Measurements from ENCODE around the gene TBC1D19.

The TBC1D19 gene

DNA sequence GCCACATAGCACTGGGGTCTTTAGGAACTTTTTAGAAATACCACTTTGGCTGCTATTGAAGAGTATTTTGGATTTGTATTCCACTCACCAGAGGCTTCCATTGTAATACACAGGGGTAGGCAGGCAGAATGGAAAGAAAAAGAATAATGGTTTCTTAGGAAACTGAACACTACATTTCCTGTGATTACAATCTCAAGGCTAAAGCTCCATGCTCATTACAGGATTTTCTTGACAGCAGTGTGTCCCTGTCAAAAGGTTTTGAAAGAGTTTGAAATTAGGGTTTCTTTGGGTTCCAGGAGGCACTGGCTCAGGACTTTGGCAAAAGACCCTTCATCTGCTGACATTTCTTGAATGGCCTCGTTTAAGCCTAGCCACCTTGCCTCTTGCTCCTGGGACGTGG, 201.9 kb downstream of the TBC1D19 start:
- H3K9me3 Mint-ChIP-seq = no peaks in the 10 kb centered on the region
- no peak overlapping the region for H3K27ac Mint-ChIP-seq
- no peak overlapping the region for H3K4me3 Mint-ChIP-seq
- H3K27me3 Mint-ChIP-seq = peaks cover 3% of the 10 kb centered on the region
- ATAC-seq = no peak
- peaks cover 24% of the 10 kb centered on the region for H3K4me1 Mint-ChIP-seq
- peaks cover 5% of the 10 kb centered on the region for H3K36me3 Mint-ChIP-seq

DNA sequence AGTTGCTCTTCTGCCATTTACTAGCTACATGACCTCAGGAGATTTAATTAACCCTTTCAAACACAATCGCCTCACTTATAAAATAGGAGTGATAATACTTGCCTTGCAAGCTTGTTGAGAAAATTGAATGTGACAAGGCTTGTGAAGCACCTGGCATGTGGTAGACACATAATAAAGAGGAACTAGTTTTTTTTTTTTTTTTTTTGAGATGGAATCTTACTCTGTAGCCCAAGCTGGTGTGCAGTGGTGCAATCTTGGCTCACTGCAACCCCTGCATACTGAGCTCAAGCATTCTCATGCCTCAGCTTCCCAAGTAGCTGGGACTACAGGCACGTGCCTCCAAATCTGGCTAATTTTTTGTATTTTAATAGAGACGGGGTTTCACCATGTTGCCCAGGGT, 203.0 kb downstream of the TBC1D19 start:
- no peak overlapping the region for H3K4me3 Mint-ChIP-seq
- peaks cover 5% of the 10 kb centered on the region for H3K36me3 Mint-ChIP-seq
- H3K27ac Mint-ChIP-seq = no peak overlapping the region
- H3K9me3 Mint-ChIP-seq = no peaks in the 10 kb centered on the region
- peaks cover 13% of the 10 kb centered on the region for H3K27me3 Mint-ChIP-seq
- H3K4me1 Mint-ChIP-seq = peaks cover 24% of the 10 kb centered on the region
- peak; percentile 79 for ATAC-seq

DNA sequence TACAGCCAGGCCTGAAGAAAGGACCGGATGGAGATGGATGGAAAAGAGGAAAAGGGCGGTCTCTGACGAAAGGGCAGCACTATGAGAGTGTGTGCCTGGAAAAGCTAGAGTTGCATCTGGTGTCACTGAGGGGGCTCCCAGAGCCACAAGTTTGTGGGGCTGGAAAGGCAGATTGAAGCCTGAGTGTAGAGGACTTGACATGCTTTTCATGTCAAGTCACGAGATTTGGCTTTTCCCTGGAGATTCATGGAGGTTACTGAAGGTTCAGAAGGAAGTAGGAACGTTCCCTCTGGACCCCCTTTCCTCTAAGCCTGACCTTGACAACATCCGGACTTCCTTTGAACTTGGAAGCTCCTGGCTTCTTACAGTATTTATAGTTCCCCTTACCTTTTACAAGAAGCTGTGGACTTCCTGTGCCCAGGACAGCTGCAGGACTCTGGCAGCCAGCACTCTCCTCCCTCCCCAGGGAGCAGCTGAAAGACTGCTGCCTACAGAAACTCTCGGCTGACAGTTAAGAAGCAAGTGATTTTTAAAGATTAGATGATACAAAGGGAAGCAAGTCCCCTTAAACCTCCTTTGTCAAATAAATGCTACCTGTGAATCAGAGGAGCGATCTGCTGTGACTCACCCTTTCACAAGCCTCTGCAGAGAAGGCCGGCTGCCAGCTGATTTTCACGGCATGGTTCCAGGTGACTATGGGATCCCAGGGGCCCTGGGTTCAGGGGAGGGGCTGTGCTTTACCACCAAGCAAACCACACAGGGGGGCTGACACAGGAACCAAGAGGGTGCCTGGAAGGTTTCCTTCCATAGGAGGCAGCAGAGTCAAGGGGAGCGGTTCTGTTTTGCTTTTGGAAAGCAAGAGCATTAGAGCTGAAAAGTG, 203.8 kb downstream of the TBC1D19 start:
- peaks cover 24% of the 10 kb centered on the region for H3K4me1 Mint-ChIP-seq
- ATAC-seq = peak; percentile 43
- H3K9me3 Mint-ChIP-seq = no peaks in the 10 kb centered on the region
- peaks cover 13% of the 10 kb centered on the region for H3K27me3 Mint-ChIP-seq
- H3K4me3 Mint-ChIP-seq = no peak overlapping the region
- H3K27ac Mint-ChIP-seq = no peak overlapping the region
- H3K36me3 Mint-ChIP-seq = peaks cover 5% of the 10 kb centered on the region

DNA sequence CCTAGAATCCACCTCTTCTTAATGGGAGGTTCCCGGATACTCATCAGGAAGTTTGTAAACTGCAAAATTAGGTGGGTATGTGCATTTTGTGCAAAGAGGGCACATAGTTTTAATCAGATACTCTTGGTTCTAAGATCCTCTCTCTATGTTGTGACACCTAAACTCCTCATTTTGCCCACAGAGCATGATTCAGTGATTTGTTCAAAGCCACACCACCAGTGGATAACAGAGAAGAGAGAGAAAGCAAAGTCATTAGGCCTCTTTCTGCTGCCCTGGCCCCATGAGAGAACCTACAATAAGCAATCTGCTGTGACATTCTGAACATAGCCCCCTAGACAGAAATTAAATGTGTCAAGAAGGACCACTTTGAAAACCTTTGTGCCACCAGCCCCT, 204.5 kb downstream of the TBC1D19 start:
- no peak for ATAC-seq
- Mint-ChIP-seq H3K4me1 (peaks cover 24% of the 10 kb centered on the region), H3K27ac (no peak overlapping the region), H3K36me3 (peaks cover 5% of the 10 kb centered on the region), H3K27me3 (peaks cover 13% of the 10 kb centered on the region), H3K4me3 (no peak overlapping the region), H3K9me3 (no peaks in the 10 kb centered on the region)

DNA sequence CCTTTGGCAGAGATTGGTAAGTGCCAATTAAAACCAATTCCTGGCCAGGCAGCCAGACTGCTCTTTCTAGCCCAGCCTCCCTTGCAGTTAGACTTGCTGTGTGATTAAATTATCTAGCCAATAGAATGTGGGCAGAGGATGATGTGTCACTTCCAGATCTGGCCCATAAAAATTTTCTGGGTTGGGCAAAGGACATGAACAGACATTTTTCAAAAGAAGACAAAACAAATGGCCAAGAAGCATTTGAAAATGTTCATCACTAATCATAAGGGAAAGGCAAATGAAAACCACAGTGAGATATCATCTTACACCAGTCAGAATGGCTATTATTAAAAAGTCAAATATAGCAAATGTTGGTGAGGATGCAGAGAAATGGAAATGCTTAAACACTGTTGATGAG, 205.3 kb downstream of the TBC1D19 start:
- ATAC-seq = no peak
- peaks cover 5% of the 10 kb centered on the region for H3K36me3 Mint-ChIP-seq
- H3K27ac Mint-ChIP-seq = no peak overlapping the region
- H3K27me3 Mint-ChIP-seq = peaks cover 13% of the 10 kb centered on the region
- no peak overlapping the region for H3K4me3 Mint-ChIP-seq
- H3K4me1 Mint-ChIP-seq = peaks cover 24% of the 10 kb centered on the region
- no peaks in the 10 kb centered on the region for H3K9me3 Mint-ChIP-seq

DNA sequence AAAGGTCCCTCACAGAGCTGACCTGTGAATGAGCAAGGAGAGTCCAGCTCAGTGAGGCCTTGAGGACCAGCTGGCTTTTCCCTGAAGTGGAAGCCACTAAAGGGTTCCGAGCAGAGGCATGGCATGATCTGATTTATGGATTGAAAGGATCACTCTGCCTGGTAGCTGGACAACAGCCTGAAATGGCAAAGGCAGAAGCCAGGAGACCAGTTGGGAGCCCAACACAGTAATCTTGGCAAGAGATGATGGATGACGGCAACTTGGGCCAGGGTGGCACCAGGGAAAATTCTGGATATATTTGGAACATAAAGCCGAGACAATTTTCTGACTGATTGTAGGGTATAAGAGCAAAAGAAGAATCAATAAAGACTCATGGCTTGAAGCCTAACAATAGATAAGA, 207.5 kb downstream of the TBC1D19 start:
- H3K27me3 Mint-ChIP-seq = peaks cover 13% of the 10 kb centered on the region
- H3K9me3 Mint-ChIP-seq = no peaks in the 10 kb centered on the region
- ATAC-seq = no peak
- H3K36me3 Mint-ChIP-seq = peaks cover 5% of the 10 kb centered on the region
- H3K4me3 Mint-ChIP-seq = no peak overlapping the region
- no peak overlapping the region for H3K27ac Mint-ChIP-seq
- peaks cover 19% of the 10 kb centered on the region for H3K4me1 Mint-ChIP-seq

DNA sequence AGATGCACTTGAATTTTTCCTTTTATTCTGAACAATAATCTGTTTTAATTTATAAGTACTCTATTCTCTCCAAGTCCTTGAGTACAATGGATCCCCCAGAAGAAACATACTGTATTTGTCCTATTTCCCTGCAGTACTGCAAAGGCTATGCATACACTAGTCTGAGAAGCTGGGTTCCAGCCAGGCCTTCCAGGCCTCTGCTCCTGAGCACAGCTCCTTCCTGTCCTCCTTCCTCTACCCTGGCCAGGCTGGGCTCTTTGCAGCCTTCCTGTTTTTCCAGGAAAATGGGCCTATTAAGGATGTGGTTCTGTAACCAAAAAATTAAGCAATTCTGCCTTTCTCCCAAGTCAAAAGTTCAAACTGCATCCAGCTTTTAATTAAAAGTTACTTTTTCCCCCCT, 208.8 kb downstream of the TBC1D19 start:
- no peak overlapping the region for H3K27ac Mint-ChIP-seq
- no peak for ATAC-seq

DNA sequence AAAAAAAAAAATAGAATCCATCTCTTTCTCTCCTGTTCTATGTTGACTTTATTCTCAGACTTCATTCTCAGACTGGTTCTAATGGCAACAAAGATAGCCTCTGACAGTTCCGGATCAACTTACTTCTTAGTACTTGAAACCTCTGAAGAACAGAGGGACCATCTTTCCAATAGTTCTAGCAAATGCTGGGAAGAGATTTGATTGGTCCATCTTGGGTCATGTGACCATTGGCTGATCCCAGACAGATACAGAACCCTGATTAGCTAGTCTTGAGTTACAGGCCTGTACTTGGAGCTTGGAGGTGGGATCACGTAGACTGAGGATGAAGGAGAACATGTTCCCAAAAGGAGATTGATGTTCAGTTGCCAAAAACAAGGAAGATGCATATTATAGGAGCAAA, 209.9 kb downstream of the TBC1D19 start:
- Mint-ChIP-seq H3K4me3 (no peak overlapping the region), H3K36me3 (peaks cover 9% of the 10 kb centered on the region), H3K4me1 (no peaks in the 10 kb centered on the region), H3K27ac (no peak overlapping the region), H3K9me3 (peaks cover 10% of the 10 kb centered on the region), H3K27me3 (peaks cover 13% of the 10 kb centered on the region)
- ATAC-seq = no peak

More for the DNA sequence above, 208.8 kb downstream of the TBC1D19 start:
- H3K36me3 Mint-ChIP-seq = peaks cover 5% of the 10 kb centered on the region
- H3K27me3 Mint-ChIP-seq = peaks cover 13% of the 10 kb centered on the region
- peaks cover 3% of the 10 kb centered on the region for H3K9me3 Mint-ChIP-seq
- no peak overlapping the region for H3K4me3 Mint-ChIP-seq
- peaks cover 6% of the 10 kb centered on the region for H3K4me1 Mint-ChIP-seq

DNA sequence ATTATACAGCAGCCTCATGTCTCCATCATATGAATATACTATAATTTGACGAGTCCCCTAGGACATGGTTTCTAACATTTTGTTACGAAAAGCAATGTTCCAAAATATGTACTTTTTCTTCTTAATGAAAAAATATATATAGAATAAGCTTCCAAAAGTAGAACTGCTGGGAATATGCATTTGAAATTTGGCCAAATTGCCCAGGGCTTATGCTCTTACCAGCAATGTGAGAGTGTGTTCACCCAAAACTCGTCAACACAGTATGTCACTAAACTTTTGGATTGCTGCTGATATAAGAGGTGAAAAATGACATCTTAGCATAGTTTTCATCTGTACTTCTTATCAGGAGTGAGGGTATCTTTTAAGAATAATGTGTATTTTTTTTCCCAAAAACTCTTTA, 212.2 kb downstream of the TBC1D19 start:
- Mint-ChIP-seq H3K4me3 (no peak overlapping the region), H3K36me3 (peaks cover 5% of the 10 kb centered on the region)
- no peak for ATAC-seq

DNA sequence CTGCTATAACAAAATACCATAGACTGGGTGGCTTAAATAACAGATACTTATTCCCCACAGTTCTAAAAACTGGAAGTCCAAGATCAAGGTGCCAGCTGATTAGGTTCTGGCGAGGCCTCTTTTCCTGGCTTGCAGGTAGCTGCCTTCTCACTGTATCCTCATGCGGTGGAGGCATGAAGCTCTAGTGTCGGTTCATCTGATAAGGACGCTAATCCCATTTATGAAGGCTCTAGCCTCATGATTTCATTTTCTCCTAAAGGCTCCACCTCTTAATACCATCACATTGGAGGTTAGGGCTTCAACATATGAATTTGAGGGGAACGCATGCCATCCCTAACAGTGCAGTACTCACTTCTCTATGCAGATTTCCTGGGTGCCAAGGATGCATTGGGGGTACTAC, 218.9 kb downstream of the TBC1D19 start:
- no peak for ATAC-seq
- H3K27me3 Mint-ChIP-seq = no peaks in the 10 kb centered on the region
- H3K4me1 Mint-ChIP-seq = peaks cover 24% of the 10 kb centered on the region
- no peak overlapping the region for H3K4me3 Mint-ChIP-seq
- peaks cover 5% of the 10 kb centered on the region for H3K36me3 Mint-ChIP-seq
- peaks cover 7% of the 10 kb centered on the region for H3K9me3 Mint-ChIP-seq
- no peak overlapping the region for H3K27ac Mint-ChIP-seq

More for the DNA sequence above, 212.2 kb downstream of the TBC1D19 start:
- H3K4me1 Mint-ChIP-seq = no peaks in the 10 kb centered on the region
- H3K27me3 Mint-ChIP-seq = peaks cover 8% of the 10 kb centered on the region
- no peak overlapping the region for H3K27ac Mint-ChIP-seq
- H3K9me3 Mint-ChIP-seq = peaks cover 10% of the 10 kb centered on the region

DNA sequence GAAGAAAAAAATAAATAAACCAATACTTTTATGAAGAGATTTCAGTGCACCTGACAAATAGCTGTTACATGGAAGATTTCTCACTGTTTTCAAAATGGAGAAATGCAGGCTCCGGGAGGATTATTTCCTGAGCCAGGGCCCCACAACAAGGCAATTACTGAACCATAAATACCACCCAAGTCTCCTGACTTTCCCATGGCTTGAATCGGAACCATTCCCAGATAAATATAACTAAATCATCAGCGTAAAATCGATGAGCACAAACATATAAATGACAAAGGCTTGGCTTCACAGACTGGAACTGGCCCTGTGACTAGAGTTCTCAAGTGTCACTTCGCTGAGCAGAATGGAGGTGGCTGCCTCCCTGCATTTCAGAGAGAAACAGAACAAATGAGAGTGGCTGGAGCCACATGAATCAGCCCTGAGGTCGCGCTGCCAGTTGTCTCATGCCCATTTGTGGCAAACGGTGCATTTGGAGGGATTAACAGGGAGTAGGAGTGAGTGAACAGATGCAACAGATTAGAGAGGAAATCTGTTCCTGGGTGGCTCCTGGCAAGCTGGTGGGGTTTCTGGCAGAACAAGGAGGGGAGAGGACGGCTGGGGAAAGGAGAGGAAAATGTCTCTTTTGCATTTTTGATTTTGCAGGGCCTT, 219.5 kb downstream of the TBC1D19 start:
- H3K36me3 Mint-ChIP-seq = peaks cover 5% of the 10 kb centered on the region
- no peak for ATAC-seq
- H3K4me3 Mint-ChIP-seq = no peak overlapping the region
- peaks cover 26% of the 10 kb centered on the region for H3K4me1 Mint-ChIP-seq
- H3K27me3 Mint-ChIP-seq = no peaks in the 10 kb centered on the region
- H3K27ac Mint-ChIP-seq = no peak overlapping the region
- peaks cover 3% of the 10 kb centered on the region for H3K9me3 Mint-ChIP-seq

DNA sequence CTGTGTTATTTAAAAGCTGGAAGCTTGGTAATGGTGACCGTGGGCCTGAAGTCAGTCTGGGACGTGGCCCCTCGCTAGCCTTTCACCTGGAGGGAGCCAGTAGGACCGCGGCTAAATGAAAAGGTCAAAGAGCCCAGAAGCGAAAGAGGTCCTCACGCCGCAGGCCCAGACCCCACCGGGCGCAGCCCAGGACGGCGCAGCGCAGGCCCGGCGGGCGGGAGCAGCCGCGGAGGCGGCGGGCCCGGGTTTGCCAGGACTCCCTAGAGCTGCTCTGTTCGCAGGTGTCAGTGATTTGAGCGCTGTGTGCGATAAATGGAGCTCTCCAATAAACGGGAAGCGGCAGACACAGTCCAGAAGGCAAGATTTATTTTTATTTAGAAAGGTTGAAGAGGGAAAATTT, 220.6 kb downstream of the TBC1D19 start:
- Mint-ChIP-seq H3K9me3 (no peaks in the 10 kb centered on the region), H3K27me3 (peaks cover 4% of the 10 kb centered on the region), H3K4me3 (no peak overlapping the region), H3K36me3 (no peaks in the 10 kb centered on the region), H3K4me1 (peaks cover 26% of the 10 kb centered on the region), H3K27ac (no peak overlapping the region)
- ATAC-seq = no peak

DNA sequence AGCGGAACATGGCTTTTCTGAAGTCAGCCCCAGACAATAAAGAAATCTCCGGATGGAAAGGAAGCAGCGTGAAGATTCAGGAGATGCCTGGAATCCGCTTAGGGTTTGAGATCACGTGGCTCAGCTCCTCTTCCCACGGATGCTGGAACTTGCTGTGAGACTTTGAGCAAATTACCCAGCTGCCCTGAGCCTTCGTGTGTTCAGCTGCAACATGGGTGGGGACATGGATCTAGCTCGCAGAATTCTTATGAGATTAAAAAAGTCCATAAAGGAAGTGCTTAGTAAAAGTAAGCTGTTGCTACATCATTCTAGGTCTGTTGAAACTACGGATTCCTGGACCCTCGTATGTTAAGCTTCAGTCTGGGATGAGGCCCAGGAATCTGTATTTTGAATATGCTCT, 221.0 kb downstream of the TBC1D19 start:
- no peak for ATAC-seq
- Mint-ChIP-seq H3K27ac (no peak overlapping the region), H3K9me3 (no peaks in the 10 kb centered on the region), H3K27me3 (peaks cover 9% of the 10 kb centered on the region), H3K36me3 (no peaks in the 10 kb centered on the region), H3K4me1 (peaks cover 26% of the 10 kb centered on the region), H3K4me3 (no peak overlapping the region)

Data from stimulated activated memory B cell treated with anti-CD40 and anti-IgM and Interleukin-4, amounts not matched to agents 10 μg/mL and 1 μg/mL and 100 μg/mL, for 72 hours (primary cell).